Heart right ventricle (tissue), 16 donors: ENCODE measurements around the gene NUFIP1. TPM values are rescaled to one million over a fixed set of nuclear protein-coding genes. Genes with fewer than 3 reads are reported as not detected.

Experiments used
- ATAC-seq, 8 donors: fragments of 200-7000 bp; cut with Tn5 transposase; one replicate each; pipeline ENCODE4 v1.9.1; 2020; ENCODE audit warnings: mild to moderate bottlenecking in 8 of 8, moderate library complexity in 8 of 8, moderate number of reproducible peaks in 1 of 8
- DNase-seq, 2 donors: peaks; one replicate each; pipeline ENCODE4 v3.0.0-alpha.2; 2020
- H3K27ac ChIP-seq, 10 donors: fragments of 200-600 bp; sonication (generic) in 2 of 10; one replicate each; pipeline versions ENCODE4 v1.5.0 to v1.8.0; 2020 to 2022; ENCODE audit warnings: mild to moderate bottlenecking in 3 of 10
- H3K27me3 ChIP-seq, 7 donors: fragments of 200-600 bp; one replicate each; pipeline ENCODE4 v1.8.0; 2021 to 2022; ENCODE audit warnings: mild to moderate bottlenecking in 2 of 7
- H3K36me3 ChIP-seq, 9 donors: fragments of 200-600 bp; sonication (generic) in 1 of 9; one replicate each; pipeline versions ENCODE4 v1.5.0 to v1.8.0; 2020 to 2022; ENCODE audit warnings: mild to moderate bottlenecking in 2 of 9
- H3K4me1 ChIP-seq, 9 donors: fragments of 200-600 bp; sonication (generic) in 1 of 9; one replicate each; pipeline versions ENCODE4 v1.5.0 to v1.8.0; 2020 to 2022; ENCODE audit warnings: mild to moderate bottlenecking in 4 of 9
- H3K4me3 ChIP-seq, 10 donors: fragments of 200-600 bp; sonication (generic) in 2 of 10; one replicate each; pipeline versions ENCODE4 v1.5.0 to v1.8.0; 2020 to 2022; ENCODE audit warnings: mild to moderate bottlenecking in 7 of 10, moderate library complexity in 2 of 10
- H3K9me3 ChIP-seq, 11 donors: fragments of 200-600 bp in 10 of 11; sonication (generic) in 2 of 11; one replicate each; pipeline versions ENCODE4 v1.5.0 to v1.8.0; 2013 to 2022; ENCODE audit warnings: mild to moderate bottlenecking in 2 of 11, control low read depth in 1 of 11, moderate library complexity in 1 of 11
- WGBS, 2 donors: extraction: QIAGEN DNeasy Blood & Tissue Kit; methylation state at CpG; one replicate each; pipeline ENCODE4 v1.1.7; 2013; ENCODE audit warnings: inconsistent platforms in 1 of 2; 5-methylcytosine and 5-hydroxymethylcytosine counted together
- intact Hi-C, 10 donors: fragments of 100-400 bp; cut with DNase I; formaldehyde crosslinking; loops; one replicate each; pipeline versions ENCODE4 v1.11.1 to v1.14.2; 2022
- polyA plus RNA-seq, 2 donors: library from polyadenylated mRNA; stranded (reverse); fragments of 200-250 nt; gene quantifications; one replicate each; pipeline ENCODE4 v1.2.3, GENCODE V29; 2013
- total RNA-seq, 10 donors: library from RNA; stranded (reverse); fragmentation: NEBNext Ultra II Directional in 3 of 10; extraction: Animal tissue kit (Norgen Biotek cat#: 25700) in 3 of 10; gene quantifications; one replicate each; pipeline versions ENCODE4 v1.2.1 to v1.2.4, GENCODE V29; 2021 to 2023
- TF ChIP-seq, protein P1 (sequence below), 9 donors: fragments of 200-600 bp; sonication (generic) in 2 of 9; IDR thresholded peaks; one replicate each; pipeline versions ENCODE4 v1.5.0 to v1.8.0; 2021 to 2022; ENCODE audit warnings: antibody characterized with exemption in 9 of 9, mild to moderate bottlenecking in 5 of 9, moderate library complexity in 1 of 9
- donor health status: Arrhythmogenic right ventricular cardiomyopathy.
- donor health status: ischemic (EF 13 %, LVEDD 7.1; RV severe dilation, severe dysfunction).
- donor health status: healthy with polysubstance abuse.
- donor health status: DM: no; HTN: yes; CAD: no.
- donor health status: DM: no; HTN: no; CAD: no.
- donor health status: ischemic (EF 25% LVEDD 6.9; RV normal size, moderate dysfunction).
- donor health status: ischemic (EF 25% LVEDD 5.7; RV mildly dilated, moderate dysfunction).
- donor health status: healthy.
- donor health status: DM: yes; HTN: yes; CAD: no.
- donor health status: Ischemic cardiomyopathy.
- donor health status: ischemic (EF 35%, LVEDD 5.7; RV mildly dilated, moderate dysfunction).
- donor health status: nonischemic (EF 11% LVEDD 7.7; RV severe dilation, severe dysfunction).
- donor health status: DM: yes; HTN: yes; CAD: no.
- donor health status: PGD.
- donor health status: ischemic (EF 29% LVEDD 5.4; RV normal size, mild dysfunction).
- donor health status: nonischemic (EF 23%, LVEDD 6.1; RV moderate dilation, normal function).

The NUFIP1 gene
- total and polyA plus RNA-seq, 12 donors = 1.5 to 5.0 (median 2.9) TPM

- no peak overlapping the region for H3K4me3 ChIP-seq
These were observed 61.3 kb downstream of the NUFIP1 start for GRCh38 chr13:44927968-44928367.

GRCh38 chr13:44921931-44922758, 67.1 kb downstream of the NUFIP1 start:
- 14 to 32% methylated on average over 2 of the region's 2 CpGs for WGBS, 2 donors
- Histone ChIP-seq H3K4me1 (peaks cover 7 to 35% (median 26%) of the 10 kb centered on the region in 9 donors), H3K27ac (peak overlapping the region; percentile 26 to 79 (median 54)), H3K9me3 (no peaks in the 10 kb centered on the region), H3K27me3 (no peaks in the 10 kb centered on the region), H3K36me3 (no peaks in the 10 kb centered on the region), H3K4me3 (no peak overlapping the region)
- DNase-seq = peak in 1 of 2 donors; percentile 51
- peak in 6 of 8 donors; percentile 9 to 64 (median 34) for ATAC-seq
- intact Hi-C loops = loop anchor here in 1 of 10 donors (10.0 kb wide), 1 partner anchor 347 kb away; the partner anchor contains the start of gene TSC22D1
- TF ChIP-seq, protein P1, sequence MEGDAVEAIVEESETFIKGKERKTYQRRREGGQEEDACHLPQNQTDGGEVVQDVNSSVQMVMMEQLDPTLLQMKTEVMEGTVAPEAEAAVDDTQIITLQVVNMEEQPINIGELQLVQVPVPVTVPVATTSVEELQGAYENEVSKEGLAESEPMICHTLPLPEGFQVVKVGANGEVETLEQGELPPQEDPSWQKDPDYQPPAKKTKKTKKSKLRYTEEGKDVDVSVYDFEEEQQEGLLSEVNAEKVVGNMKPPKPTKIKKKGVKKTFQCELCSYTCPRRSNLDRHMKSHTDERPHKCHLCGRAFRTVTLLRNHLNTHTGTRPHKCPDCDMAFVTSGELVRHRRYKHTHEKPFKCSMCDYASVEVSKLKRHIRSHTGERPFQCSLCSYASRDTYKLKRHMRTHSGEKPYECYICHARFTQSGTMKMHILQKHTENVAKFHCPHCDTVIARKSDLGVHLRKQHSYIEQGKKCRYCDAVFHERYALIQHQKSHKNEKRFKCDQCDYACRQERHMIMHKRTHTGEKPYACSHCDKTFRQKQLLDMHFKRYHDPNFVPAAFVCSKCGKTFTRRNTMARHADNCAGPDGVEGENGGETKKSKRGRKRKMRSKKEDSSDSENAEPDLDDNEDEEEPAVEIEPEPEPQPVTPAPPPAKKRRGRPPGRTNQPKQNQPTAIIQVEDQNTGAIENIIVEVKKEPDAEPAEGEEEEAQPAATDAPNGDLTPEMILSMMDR (IDR thresholded peaks at IDR 0.05) = no peak

More at GRCh38 chr13:44927968-44928367, 61.3 kb downstream of the NUFIP1 start:
- intact Hi-C loops = loop anchor here in 1 of 10 donors (10.0 kb wide), 1 partner anchor 353 kb away; the partner anchor contains the start of gene TSC22D1
- ATAC-seq = no peak
- Histone ChIP-seq H3K27me3 (no peaks in the 10 kb centered on the region), H3K27ac (no peak overlapping the region), H3K9me3 (no peaks in the 10 kb centered on the region), H3K36me3 (no peaks in the 10 kb centered on the region), H3K4me1 (peaks cover 0 to 33% (median 21%) of the 10 kb centered on the region in 9 donors)
- TF ChIP-seq, protein P1 (IDR thresholded peaks at IDR 0.05) = no peak
- 70 to 72% methylated on average over 4 of the region's 4 CpGs for WGBS, 2 donors
- no peak for DNase-seq

- TF ChIP-seq, protein P1 (IDR thresholded peaks at IDR 0.05) = no peak
- peaks cover 7 to 39% (median 26%) of the 10 kb centered on the region in 9 donors for H3K4me1 ChIP-seq
These were observed 67.9 kb downstream of the NUFIP1 start for GRCh38 chr13:44921246-44921877.

DNA sequence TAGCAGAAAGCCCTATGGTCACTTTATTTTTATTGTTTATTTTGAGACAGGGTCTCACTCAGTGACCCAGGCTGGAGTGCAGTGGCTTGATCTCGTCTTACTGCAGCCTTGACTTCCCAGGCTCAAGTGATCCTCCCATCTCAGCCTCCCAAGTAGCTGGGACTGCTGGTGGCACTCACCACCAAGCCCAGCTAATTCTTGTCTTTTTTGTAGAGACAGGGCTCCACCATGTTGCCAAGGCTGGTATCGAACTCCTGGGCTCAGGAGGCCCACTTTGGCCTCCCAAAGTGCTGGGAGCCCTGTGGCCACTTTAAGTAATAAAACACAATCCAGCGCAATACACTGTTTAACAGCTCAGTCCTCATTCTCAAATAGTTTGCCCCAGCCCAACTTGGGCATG, 69.3 kb downstream of the NUFIP1 start:
- Histone ChIP-seq H3K4me1 (peaks cover 7 to 39% (median 26%) of the 10 kb centered on the region in 9 donors), H3K9me3 (no peaks in the 10 kb centered on the region), H3K27ac (peak overlapping the region in 3 of 10 donors; percentile 17 to 90 (median 89)), H3K4me3 (no peak overlapping the region), H3K27me3 (no peaks in the 10 kb centered on the region), H3K36me3 (no peaks in the 10 kb centered on the region)
- WGBS, 2 donors = 96 to 99% methylated on average over 3 of the region's 3 CpGs
- intact Hi-C loops = loop anchor here in 1 of 10 donors (10.0 kb wide), 1 partner anchor 345 kb away; the partner anchor contains the start of gene TSC22D1
- no peak for ATAC-seq
- TF ChIP-seq, protein P1 (IDR thresholded peaks at IDR 0.05) = no peak
- DNase-seq = no peak

More at GRCh38 chr13:44921246-44921877, 67.9 kb downstream of the NUFIP1 start:
- H3K27me3 ChIP-seq = no peaks in the 10 kb centered on the region
- H3K9me3 ChIP-seq = no peaks in the 10 kb centered on the region
- ATAC-seq (no peak), DNase-seq (no peak)
- no peaks in the 10 kb centered on the region for H3K36me3 ChIP-seq
- intact Hi-C loops = loop anchor here in 1 of 10 donors (10.0 kb wide), 1 partner anchor 347 kb away; the partner anchor contains the start of gene TSC22D1
- no peak overlapping the region for H3K4me3 ChIP-seq
- 79 to 86% methylated on average over 11 of the region's 11 CpGs for WGBS, 2 donors
- H3K27ac ChIP-seq = peak overlapping the region in 8 of 10 donors; percentile 24 to 79 (median 62)
